HG03159 (cell line): Measurements from ENCODE around the gene CABLES2.

Experiments
- ATAC-seq: cut with Tn5 transposase; IDR thresholded peaks from one replicate; pipeline ENCODE4 v1.9.1; 2021; ENCODE audit warnings: mild to moderate bottlenecking, moderate library complexity; ENCODE audit not compliant: unreplicated experiment

Gene CABLES2

DNA sequence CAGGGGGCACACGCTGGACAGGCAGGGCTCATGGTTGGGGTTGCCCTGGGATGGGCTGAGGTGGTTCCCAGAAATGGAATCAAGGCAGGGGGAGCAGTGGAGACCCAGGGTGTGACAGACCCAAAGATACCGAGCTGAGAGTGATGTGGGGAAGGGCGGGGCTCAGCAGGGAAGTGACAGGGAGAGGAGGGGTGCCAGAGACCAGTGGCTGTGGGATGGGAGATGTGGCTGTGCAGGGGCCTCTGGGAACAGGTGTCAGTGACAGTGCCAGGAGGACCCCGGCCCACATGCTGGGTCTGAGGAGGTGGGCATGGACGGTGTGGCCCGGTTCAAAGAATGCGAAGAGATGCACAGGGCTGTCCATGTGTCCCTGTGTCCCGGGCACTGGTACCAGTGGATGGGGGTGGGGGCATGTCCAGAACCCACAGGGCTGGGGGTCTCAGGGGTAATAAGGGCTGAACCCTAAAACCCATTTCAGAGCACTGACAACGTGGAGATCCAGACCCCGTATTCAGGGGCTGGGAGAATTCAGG, 1.0 kb downstream of the CABLES2 start:
- ATAC-seq: no peak

DNA sequence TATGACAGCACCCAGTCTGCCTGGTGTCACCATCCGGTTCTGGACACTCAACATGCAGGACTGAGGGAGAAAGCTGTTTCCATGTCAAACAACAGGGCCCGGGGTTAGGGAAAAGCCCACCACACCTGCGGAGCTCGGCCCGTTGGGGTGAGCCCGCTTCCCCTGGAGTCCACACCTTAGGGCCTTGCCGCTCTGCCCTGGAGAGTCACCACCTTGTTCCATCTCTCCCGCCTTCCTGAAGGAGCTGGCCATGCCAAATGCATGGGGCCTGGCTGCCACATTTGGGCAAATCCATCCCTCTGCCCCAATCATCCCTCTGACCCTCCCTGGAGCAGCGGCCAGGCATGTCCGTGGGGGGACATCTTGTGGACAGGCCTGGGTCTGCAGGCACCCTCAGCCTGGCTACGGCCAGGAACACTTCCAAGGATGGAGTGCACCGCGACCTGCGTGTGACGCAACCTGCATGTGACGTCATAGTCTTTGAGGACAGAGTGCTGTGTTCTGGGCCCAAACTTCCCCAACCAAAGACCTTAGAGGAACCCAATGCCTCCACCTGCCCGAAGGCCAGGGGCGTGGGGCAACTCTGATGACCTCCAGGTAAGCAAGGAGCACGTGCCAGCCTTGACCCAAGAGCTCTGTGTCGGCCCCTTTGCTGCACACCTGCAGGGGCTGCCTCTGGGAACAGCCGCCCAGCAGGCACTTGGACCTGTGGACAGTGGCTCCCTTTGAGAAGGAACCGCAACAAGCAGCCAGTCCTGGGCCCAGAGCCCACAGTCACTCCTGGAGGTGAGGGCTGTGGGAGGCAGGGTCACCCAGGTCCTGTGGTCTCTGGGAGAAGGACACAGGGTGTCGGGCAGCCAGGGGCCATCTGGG, 1.7 kb downstream of the CABLES2 start:
- no peak for ATAC-seq

GRCh38 chr20:62404761-62405107, 2.4 kb downstream of the CABLES2 start:
- no peak for ATAC-seq

GRCh38 chr20:62404112-62404665, 2.9 kb downstream of the CABLES2 start:
- ATAC-seq: no peak

DNA sequence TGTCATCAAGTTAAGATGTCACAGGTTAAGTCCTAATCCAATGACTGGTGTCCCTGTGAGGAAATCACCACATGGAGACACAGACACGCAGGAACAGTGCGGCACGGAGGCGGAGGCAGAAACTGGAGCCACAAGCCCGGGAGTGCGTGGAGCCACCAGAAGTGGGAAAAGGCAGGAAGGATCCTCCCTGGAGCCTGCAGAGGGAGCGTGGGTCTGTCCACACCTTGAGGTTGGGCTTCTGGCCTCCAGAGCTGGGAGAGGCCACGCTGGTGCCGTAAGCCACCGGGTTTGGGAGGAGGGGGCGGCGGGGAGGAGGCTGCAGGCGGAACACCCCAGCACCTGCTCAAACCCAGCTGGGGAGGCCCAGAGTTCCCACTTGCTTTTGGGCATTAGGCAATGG, 3.8 kb downstream of the CABLES2 start:
- ATAC-seq: no peak

DNA sequence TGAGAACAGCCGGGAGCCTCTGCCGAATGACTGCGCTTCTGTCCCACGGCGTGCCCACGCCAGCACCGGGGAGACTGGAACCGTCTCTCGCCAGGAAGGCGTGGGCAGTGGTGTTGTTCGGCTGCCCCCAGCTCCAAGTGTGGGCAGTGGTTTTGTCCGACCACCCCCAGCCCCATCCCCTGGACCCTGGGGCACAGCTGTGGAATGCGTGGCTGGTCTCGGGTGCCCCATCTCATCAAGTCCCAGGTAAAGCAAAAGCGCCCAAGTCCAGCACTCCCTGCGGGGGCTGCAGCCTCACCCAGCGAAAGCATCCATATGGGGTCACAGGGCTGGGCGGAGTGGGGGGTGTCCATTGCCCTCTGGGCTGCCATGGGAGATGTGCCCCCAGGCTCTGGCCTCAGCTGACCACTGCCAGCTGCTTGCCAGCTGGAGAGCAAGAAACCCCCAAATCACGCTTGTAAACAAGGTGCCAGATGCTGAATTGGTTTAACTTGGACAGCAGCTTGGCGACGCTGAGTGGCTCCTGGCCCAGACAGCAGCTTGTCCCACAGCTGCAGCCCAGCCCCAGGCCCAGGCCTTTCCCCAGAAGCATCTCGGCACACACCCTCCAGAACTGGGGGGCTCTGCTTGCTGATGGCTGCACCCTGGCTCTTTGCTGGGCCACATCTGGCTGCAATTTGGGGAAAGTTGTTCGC, 4.5 kb downstream of the CABLES2 start:
- ATAC-seq: no peak

GRCh38 chr20:62401331-62401779, 5.7 kb downstream of the CABLES2 start:
- ATAC-seq: no peak

- no peak for ATAC-seq
These were observed 6.5 kb downstream of the CABLES2 start for GRCh38 chr20:62400541-62400940.

GRCh38 chr20:62400021-62400420, 7.1 kb downstream of the CABLES2 start:
- no peak for ATAC-seq

GRCh38 chr20:62398120-62398821, 8.8 kb downstream of the CABLES2 start:
- no peak for ATAC-seq

GRCh38 chr20:62396367-62397239, 10.5 kb downstream of the CABLES2 start:
- ATAC-seq: no peak

- no peak for ATAC-seq
These were observed 11.5 kb downstream of the CABLES2 start for GRCh38 chr20:62395311-62396242.

DNA sequence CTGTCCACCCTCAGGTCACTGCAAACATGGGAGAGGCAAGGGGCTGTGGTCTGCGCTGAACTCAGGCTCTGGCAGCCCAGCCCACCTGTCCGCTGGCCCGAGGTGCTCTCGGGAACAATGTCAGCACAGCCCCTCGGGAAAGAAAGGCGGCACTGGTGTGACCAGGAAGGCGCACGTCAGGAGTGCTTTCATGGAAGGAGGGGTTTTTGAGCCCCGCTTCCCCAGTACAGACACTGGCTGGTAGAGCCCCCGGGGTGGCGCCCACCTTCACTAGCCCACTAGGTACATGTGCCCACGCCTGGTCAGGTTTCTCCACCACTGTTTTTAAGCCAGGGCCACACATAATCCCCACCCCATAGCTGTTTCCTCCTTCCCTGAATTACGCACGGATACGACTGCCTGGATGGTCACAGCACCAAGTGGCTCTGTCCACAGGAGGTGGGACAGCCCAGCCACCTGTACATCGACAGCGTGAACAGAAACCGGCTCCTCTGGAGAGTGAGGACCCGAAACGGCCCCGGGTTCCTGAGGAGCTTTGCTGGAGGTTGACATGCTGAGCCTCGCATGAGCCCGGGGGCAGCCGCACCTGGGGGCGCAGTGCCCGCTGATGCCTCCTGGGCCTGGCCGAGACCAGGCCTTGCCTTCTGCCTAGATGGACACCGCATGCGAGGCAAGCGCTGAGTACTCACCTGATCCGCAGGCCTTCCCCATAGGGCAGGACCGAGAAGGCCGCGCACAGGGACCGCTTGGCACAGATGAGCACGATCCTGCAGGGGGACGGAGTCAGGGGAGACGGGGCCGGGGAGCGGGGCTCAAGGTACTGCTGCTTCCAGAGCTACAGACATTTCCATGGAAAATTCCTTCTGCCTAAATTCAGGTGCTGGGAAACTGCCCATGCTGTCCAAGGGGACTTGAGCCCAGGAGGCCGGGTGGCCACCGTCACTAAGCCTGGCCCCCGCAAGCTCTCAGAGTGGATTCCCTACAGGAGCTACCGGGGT, 12.5 kb downstream of the CABLES2 start:
- no peak for ATAC-seq

- no peak for ATAC-seq
These were observed 13.3 kb downstream of the CABLES2 start for GRCh38 chr20:62393830-62394229.

- no peak for ATAC-seq
These were observed 13.8 kb downstream of the CABLES2 start for GRCh38 chr20:62393335-62393665.

- ATAC-seq: no peak
These were observed 14.3 kb downstream of the CABLES2 start for GRCh38 chr20:62392621-62393334.

GRCh38 chr20:62392077-62392418, 15.0 kb downstream of the CABLES2 start:
- no peak for ATAC-seq
